ENCODE measurements around the gene PDCD1LG2.
"Not testable (repeated sequence)": the region's sequence is repeated elsewhere in the genome, so short reads cannot be mapped to it uniquely, and the experiment has no call there.

The PDCD1LG2 gene

DNA sequence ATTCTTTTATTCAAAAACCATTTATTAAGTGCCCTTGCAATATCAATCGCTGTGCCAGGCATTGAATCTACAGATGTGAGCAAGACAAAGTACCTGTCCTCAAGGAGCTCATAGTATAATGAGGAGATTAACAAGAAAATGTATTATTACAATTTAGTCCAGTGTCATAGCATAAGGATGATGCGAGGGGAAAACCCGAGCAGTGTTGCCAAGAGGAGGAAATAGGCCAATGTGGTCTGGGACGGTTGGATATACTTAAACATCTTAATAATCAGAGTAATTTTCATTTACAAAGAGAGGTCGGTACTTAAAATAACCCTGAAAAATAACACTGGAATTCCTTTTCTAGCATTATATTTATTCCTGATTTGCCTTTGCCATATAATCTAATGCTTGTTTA, 41.5 kb upstream of the PDCD1LG2 start:
- H3K4me2 ChIP-seq (ENCODE audit: low read depth, low read length), result no peak overlapping the region

DNA sequence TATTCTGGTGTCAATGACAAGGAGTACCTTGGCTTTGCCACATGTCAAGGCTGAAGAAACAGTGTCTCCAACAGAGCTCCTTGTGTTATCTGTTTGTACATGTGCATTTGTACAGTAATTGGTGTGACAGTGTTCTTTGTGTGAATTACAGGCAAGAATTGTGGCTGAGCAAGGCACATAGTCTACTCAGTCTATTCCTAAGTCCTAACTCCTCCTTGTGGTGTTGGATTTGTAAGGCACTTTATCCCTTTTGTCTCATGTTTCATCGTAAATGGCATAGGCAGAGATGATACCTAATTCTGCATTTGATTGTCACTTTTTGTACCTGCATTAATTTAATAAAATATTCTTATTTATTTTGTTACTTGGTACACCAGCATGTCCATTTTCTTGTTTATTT, 40.2 kb upstream of the PDCD1LG2 start:
- no peaks in the 10 kb centered on the region for H3K27me3 ChIP-seq (replicated peaks; ENCODE audit: insufficient read depth, low read length)
- no peaks in the 10 kb centered on the region for H3K9me3 ChIP-seq (replicated peaks; ENCODE audit: insufficient read depth, low read length)
- no peak for TF ChIP-seq EZH2phosphoT487 (IDR thresholded peaks at IDR 0.05; ENCODE audit: low read length)
- no peak for TF ChIP-seq CTCF (IDR thresholded peaks at IDR 0.05; ENCODE audit: low read length)
- TF ChIP-seq EZH2 (optimal IDR thresholded peaks at IDR 0.05; ENCODE audit: low read depth, low read length), result no peak
- H3K9ac ChIP-seq (ENCODE audit: low read length), result no peak overlapping the region
- H3K9me2 ChIP-seq (replicated peaks; ENCODE audit: insufficient read depth, low read length), result no peaks in the 10 kb centered on the region
- no peak for DNase-seq
- no peak overlapping the region for H3K27ac ChIP-seq (ENCODE audit: low read length)
- no peaks in the 10 kb centered on the region for H3K36me3 ChIP-seq (replicated peaks; ENCODE audit: insufficient read depth, low read length)
- H3K4me2 ChIP-seq (ENCODE audit: low read depth, low read length), result no peak overlapping the region
- H3K4me3 ChIP-seq (ENCODE audit: low read length), result no peak overlapping the region
- no peaks in the 10 kb centered on the region for H3F3A ChIP-seq (ENCODE audit: insufficient read depth, low read length)
- H3K79me2 ChIP-seq (ENCODE audit: low read length), result no peaks in the 10 kb centered on the region
- no peak overlapping the region for H2AFZ ChIP-seq (ENCODE audit: low read length)
- H3K4me1 ChIP-seq (ENCODE audit: low read length), result no peaks in the 10 kb centered on the region
- H4K20me1 ChIP-seq (ENCODE audit: insufficient read depth, low read length), result no peaks in the 10 kb centered on the region

More for the DNA sequence above, 41.5 kb upstream of the PDCD1LG2 start:
- H3K4me3 ChIP-seq (ENCODE audit: low read length), result no peak overlapping the region
- no peaks in the 10 kb centered on the region for H3K27me3 ChIP-seq (replicated peaks; ENCODE audit: insufficient read depth, low read length)
- no peak for TF ChIP-seq EZH2phosphoT487 (IDR thresholded peaks at IDR 0.05; ENCODE audit: low read length)
- no peak for TF ChIP-seq CTCF (IDR thresholded peaks at IDR 0.05; ENCODE audit: low read length)
- TF ChIP-seq EZH2 (optimal IDR thresholded peaks at IDR 0.05; ENCODE audit: low read depth, low read length), result no peak
- no peak overlapping the region for H3K9ac ChIP-seq (ENCODE audit: low read length)
- H3K4me1 ChIP-seq (ENCODE audit: low read length), result no peaks in the 10 kb centered on the region
- H4K20me1 ChIP-seq (ENCODE audit: insufficient read depth, low read length), result no peaks in the 10 kb centered on the region
- no peaks in the 10 kb centered on the region for H3K79me2 ChIP-seq (ENCODE audit: low read length)
- H3K9me3 ChIP-seq (replicated peaks; ENCODE audit: insufficient read depth, low read length), result no peaks in the 10 kb centered on the region
- H3K9me2 ChIP-seq (replicated peaks; ENCODE audit: insufficient read depth, low read length), result no peaks in the 10 kb centered on the region
- H3K36me3 ChIP-seq (replicated peaks; ENCODE audit: insufficient read depth, low read length), result no peaks in the 10 kb centered on the region
- DNase-seq, result no peak
- no peak overlapping the region for H3K27ac ChIP-seq (ENCODE audit: low read length)
- no peak overlapping the region for H2AFZ ChIP-seq (ENCODE audit: low read length)
- no peaks in the 10 kb centered on the region for H3F3A ChIP-seq (ENCODE audit: insufficient read depth, low read length)

GRCh38 chr9:5470816-5471215, 39.5 kb upstream of the PDCD1LG2 start:
- no peaks in the 10 kb centered on the region for H3K9me2 ChIP-seq (replicated peaks; ENCODE audit: insufficient read depth, low read length)
- no peaks in the 10 kb centered on the region for H3K27me3 ChIP-seq (replicated peaks; ENCODE audit: insufficient read depth, low read length)
- H3K4me3 ChIP-seq (ENCODE audit: low read length), result no peak overlapping the region
- H3K4me1 ChIP-seq (ENCODE audit: low read length), result no peaks in the 10 kb centered on the region
- no peaks in the 10 kb centered on the region for H3K9me3 ChIP-seq (replicated peaks; ENCODE audit: insufficient read depth, low read length)
- DNase-seq, result no peak
- H3K4me2 ChIP-seq (ENCODE audit: low read depth, low read length), result no peak overlapping the region
- no peaks in the 10 kb centered on the region for H3K36me3 ChIP-seq (replicated peaks; ENCODE audit: insufficient read depth, low read length)
- H4K20me1 ChIP-seq (ENCODE audit: insufficient read depth, low read length), result no peaks in the 10 kb centered on the region
- H2AFZ ChIP-seq (ENCODE audit: low read length), result no peak overlapping the region
- no peaks in the 10 kb centered on the region for H3F3A ChIP-seq (ENCODE audit: insufficient read depth, low read length)
- H3K27ac ChIP-seq (ENCODE audit: low read length), result no peak overlapping the region
- TF ChIP-seq EZH2phosphoT487 (IDR thresholded peaks at IDR 0.05; ENCODE audit: low read length), result no peak
- H3K9ac ChIP-seq (ENCODE audit: low read length), result no peak overlapping the region
- no peaks in the 10 kb centered on the region for H3K79me2 ChIP-seq (ENCODE audit: low read length)

GRCh38 chr9:5475611-5476010, 34.7 kb upstream of the PDCD1LG2 start:
- not testable (repeated sequence) for H2AFZ ChIP-seq (ENCODE audit: low read length); H3K9ac ChIP-seq (ENCODE audit: low read length); H3K9me3 ChIP-seq (replicated peaks; ENCODE audit: insufficient read depth, low read length); H3K9me2 ChIP-seq (replicated peaks; ENCODE audit: insufficient read depth, low read length); H3K4me2 ChIP-seq (ENCODE audit: low read depth, low read length); H3K79me2 ChIP-seq (ENCODE audit: low read length); H3K27ac ChIP-seq (ENCODE audit: low read length); H3K27me3 ChIP-seq (replicated peaks; ENCODE audit: insufficient read depth, low read length); H4K20me1 ChIP-seq (ENCODE audit: insufficient read depth, low read length); H3K36me3 ChIP-seq (replicated peaks; ENCODE audit: insufficient read depth, low read length); H3F3A ChIP-seq (ENCODE audit: insufficient read depth, low read length); H3K4me3 ChIP-seq (ENCODE audit: low read length); DNase-seq; H3K4me1 ChIP-seq (ENCODE audit: low read length)
